K562 (cell line): Measurements from ENCODE around the gene IKBKE. TPM values are rescaled to one million over a fixed set of nuclear protein-coding genes. Genes with fewer than 3 reads are reported as not detected.

Experiments used
- ATAC-seq: fragments of 200-7000 bp; cut with Tn5 transposase; 3 replicates; pipeline ENCODE4 v1.9.1; 2020; ENCODE audit warnings: moderate library complexity
- BruUV-seq: library from RNA; stranded (reverse); fragments of 400-500 nt; replicated peaks from 2 replicates; lab custom pipeline; 2021; lab: Mats Ljungman, UMichigan
- CTCF ChIA-PET: fragments of 300-600 bp; formaldehyde crosslinking; extraction: SDS; loops from one replicate; lab custom pipeline; 2021; ENCODE audit warnings: low intra/inter-chr PET ratio; lab: Yijun Ruan, JAX
- POLR2A ChIA-PET: fragments of 300-600, 350-650 bp; sonication (Branson Sonifier 250); formaldehyde crosslinking; extraction: SDS; loops from one replicate; lab custom pipeline; 2021; ENCODE audit warnings: antibody characterized with exemption, inconsistent platforms; lab: Yijun Ruan, JAX
- DNase-seq, 4 experiments: peaks; one replicate each; pipeline versions ENCODE4 v3.0.0 to v3.0.0-alpha.2; 2011 to 2018; ENCODE audit warnings: low spot score in 3 of 4, mixed read lengths in 3 of 4; ENCODE audit errors: extremely low read depth in 1 of 4
- FAIRE-seq: peaks from 2 replicates; lab custom pipeline; 2011; peaks lifted over from hg19 to GRCh38; lab: Jason Lieb, UNC
- H2AFZ ChIP-seq: 2 replicates; pipeline ENCODE4 v1.6.0; 2011; ENCODE audit warnings: low read depth, low read length, control low read depth, inconsistent platforms
- H3K27ac ChIP-seq: fragments of 200-600 bp; 3 replicates; pipeline ENCODE4 v1.8.0; 2011; ENCODE audit warnings: low read depth, mild to moderate bottlenecking, control low read depth, inconsistent platforms, low read length, moderate library complexity, mixed read lengths; ENCODE audit errors: extremely low read depth
- H3K27me3 ChIP-seq, 2 experiments: fragments of 300-600 bp in 1 of 2; 2 replicates in 1 of 2; 3 replicates in 1 of 2; pipeline versions ENCODE4 v1.6.0 to v1.8.0; 2011; ENCODE audit warnings: inconsistent platforms in 2 of 2, low read length in 2 of 2, mild to moderate bottlenecking in 1 of 2, mixed read lengths in 1 of 2, moderate library complexity in 1 of 2; ENCODE audit not compliant: control insufficient read depth in 2 of 2, insufficient read depth in 2 of 2
- H3K36me3 ChIP-seq: fragments of 300-600 bp; 3 replicates; pipeline ENCODE4 v1.8.0; 2011; ENCODE audit warnings: mild to moderate bottlenecking, low read length, inconsistent platforms; ENCODE audit not compliant: control insufficient read depth, insufficient read depth
- H3K4me1 ChIP-seq, 2 experiments: fragments of 200-600 bp in 1 of 2; replicated peaks in 1 of 2; 2 replicates in 1 of 2; 3 replicates in 1 of 2; pipeline versions ENCODE4 v1.5.1 to v1.8.0; 2011; ENCODE audit warnings: inconsistent platforms in 2 of 2, low read length in 2 of 2, mild to moderate bottlenecking in 1 of 2, mixed read lengths in 1 of 2, moderate library complexity in 1 of 2; ENCODE audit not compliant: control insufficient read depth in 2 of 2, insufficient read depth in 2 of 2
- H3K4me2 ChIP-seq: 2 replicates; pipeline ENCODE4 v1.6.1; 2011; ENCODE audit warnings: low read length, control low read depth, inconsistent platforms, mixed read lengths; ENCODE audit not compliant: insufficient read depth
- H3K4me3 ChIP-seq: fragments of 200-600 bp; sonication (generic), shearing (Covaris generic); 2 replicates; pipeline ENCODE4 v1.5.1; 2016; ENCODE audit warnings: control low read depth, inconsistent platforms
- H3K79me2 ChIP-seq: fragments of 200-600 bp; 3 replicates; pipeline ENCODE4 v1.8.0; 2011; ENCODE audit warnings: low read length, inconsistent platforms; ENCODE audit not compliant: control insufficient read depth, insufficient read depth
- H3K9ac ChIP-seq, 2 experiments: 2 replicates each; pipeline versions ENCODE4 v1.6.0 to v1.6.1; 2011; ENCODE audit warnings: low read depth in 2 of 2, low read length in 2 of 2, control low read depth in 1 of 2, inconsistent platforms in 1 of 2, mild to moderate bottlenecking in 1 of 2, mixed read lengths in 1 of 2; ENCODE audit not compliant: insufficient read depth in 1 of 2
- H3K9me1 ChIP-seq: one replicate; pipeline ENCODE4 v1.6.0; 2011; ENCODE audit warnings: inconsistent platforms, mild to moderate bottlenecking, low read length, moderate library complexity; ENCODE audit not compliant: control insufficient read depth, insufficient read depth
- H3K9me3 ChIP-seq: replicated peaks from 2 replicates; pipeline ENCODE4 v1.5.1; 2011; ENCODE audit warnings: low read depth, low read length, inconsistent platforms; ENCODE audit not compliant: control insufficient read depth, insufficient read depth
- H4K20me1 ChIP-seq: replicated peaks from 2 replicates; pipeline ENCODE4 v1.6.1; 2011; ENCODE audit warnings: low read length, inconsistent platforms, mixed read lengths; ENCODE audit not compliant: control insufficient read depth, insufficient read depth
- CC2D1A ChIP-seq: fragments of 450-650 bp; IDR thresholded peaks from 2 replicates; pipeline ENCODE4 v1.6.1; 2017; ENCODE audit warnings: mild to moderate bottlenecking
- CREM ChIP-seq: IDR thresholded peaks from 2 replicates; pipeline ENCODE4 v1.6.1; 2014; ENCODE audit warnings: antibody characterized with exemption, low read depth
- ELF4 ChIP-seq: fragments of 450-650 bp; formaldehyde crosslinking; IDR thresholded peaks from 2 replicates; pipeline ENCODE4 v1.4.0; 2022; ENCODE audit warnings: missing genetic modification characterization
- EP300 ChIP-seq: IDR thresholded peaks from 2 replicates; pipeline ENCODE4 v1.6.1; 2012; ENCODE audit warnings: low read length, improper control_type of control experiment
- MAZ ChIP-seq, 2 experiments: fragments of 450-650 bp in 1 of 2; sonication (generic) in 1 of 2; formaldehyde crosslinking; IDR thresholded peaks in 1 of 2; conservative IDR thresholded peaks in 1 of 2; 2 replicates each; pipeline versions ENCODE4 v1.4.0 to v1.5.0; 2020; ENCODE audit warnings: mild to moderate bottlenecking in 1 of 2, missing genetic modification reagents in 1 of 2
- NR1H2 ChIP-seq: sonication (generic); formaldehyde crosslinking; IDR thresholded peaks from 2 replicates; pipeline ENCODE4 v1.4.0; 2020; ENCODE audit warnings: mild to moderate bottlenecking, missing genetic modification reagents
- OTX1 ChIP-seq: fragments of 450-650 bp; formaldehyde crosslinking; IDR thresholded peaks from 2 replicates; pipeline ENCODE4 v1.4.0; 2022; ENCODE audit warnings: mild to moderate bottlenecking
- SNIP1 ChIP-seq: fragments of 450-650 bp; IDR thresholded peaks from 2 replicates; pipeline ENCODE4 v1.7.1; 2017; ENCODE audit warnings: low read depth, mild to moderate bottlenecking
- STAG1 ChIP-seq: sonication (generic); formaldehyde crosslinking; IDR thresholded peaks from 2 replicates; pipeline ENCODE4 v1.5.0; 2020; ENCODE audit warnings: missing genetic modification reagents, borderline replicate concordance
- TCF3 ChIP-seq: sonication (generic); formaldehyde crosslinking; IDR thresholded peaks from 2 replicates; pipeline ENCODE4 v1.4.0; 2020; ENCODE audit warnings: mild to moderate bottlenecking, missing genetic modification reagents
- XRCC5 ChIP-seq: fragments of 200-400 bp; formaldehyde crosslinking; IDR thresholded peaks from 2 replicates; pipeline ENCODE4 v1.6.1; 2017; ENCODE audit warnings: low read depth, mild to moderate bottlenecking, low read length
- WGBS: fragments of 100-300 bp; shearing (Covaris generic); methylation state at CpG from one replicate; pipeline ENCODE4 v1.1.6; 2016; ENCODE audit warnings: low coverage, mixed read lengths; ENCODE audit not compliant: insufficient coverage; ENCODE audit errors: missing lambda C conversion rate; 5-methylcytosine and 5-hydroxymethylcytosine counted together
- in situ Hi-C: fragments of 300-500 bp; cut with MboI; formaldehyde crosslinking; loops from 4 replicates; pipeline ENCODE4 v1.15.0; 2018; ENCODE audit warnings: inconsistent platforms, mixed read lengths
- intact Hi-C: fragments of 100-400 bp; cut with micrococcal nuclease; formaldehyde crosslinking; loops from 2 replicates; pipeline ENCODE4 v1.14.2; 2022
- polyA plus RNA-seq, 8 experiments: library from polyadenylated mRNA; depleted of rRNA in 4 of 8; stranded (reverse) in 5 of 8; unstranded in 3 of 8; fragments of >200 nt; fragmentation: Nextera tagmentation in 2 of 8; fragmentation: Illumina TruSeq in 1 of 8; extraction: Ambion mirVana in 2 of 8; extraction: Trizol in 1 of 8; gene quantifications; 2 replicates each; pipeline versions ENCODE4 v1.2.1 to v1.2.3, GENCODE V29; 2011 to 2014; ENCODE audit warnings: inconsistent platforms in 1 of 8, missing spikeins in 1 of 8
- total RNA-seq, 7 experiments: library from RNA; depleted of rRNA in 6 of 7; stranded (reverse); fragments of >200 nt in 6 of 7; fragmentation: Illumina TruSeq in 2 of 7; extraction: Trizol in 2 of 7; gene quantifications; 2 replicates each; pipeline versions ENCODE4 v1.2.1 to v1.2.3, GENCODE V29; 2011 to 2021; ENCODE audit warnings: low replicate concordance in 1 of 7
- TF ChIP-seq, protein P1 (sequence below), 3 experiments: IDR thresholded peaks in 2 of 3; conservative IDR thresholded peaks in 1 of 3; 2 replicates each; pipeline ENCODE4 v1.5.1; 2011 to 2012; ENCODE audit warnings: low read length in 3 of 3, mild to moderate bottlenecking in 3 of 3, control low read depth in 2 of 3, improper control_type of control experiment in 1 of 3, inconsistent platforms in 1 of 3, low read depth in 1 of 3, mixed read lengths in 1 of 3, moderate library complexity in 1 of 3; ENCODE audit not compliant: insufficient read depth in 2 of 3
- TF ChIP-seq, protein P2 (sequence below): fragments of 450-650 bp; formaldehyde crosslinking; IDR thresholded peaks from 2 replicates; pipeline ENCODE4 v1.4.0; 2022; ENCODE audit warnings: missing genetic modification characterization

IKBKE gene
- total and polyA plus RNA-seq, 9 of the 15 experiments (the other 6 are each of a cell fraction or from before 2014, with no cell fraction given): 2.3 to 9.0 (median 4.8) TPM

DNA sequence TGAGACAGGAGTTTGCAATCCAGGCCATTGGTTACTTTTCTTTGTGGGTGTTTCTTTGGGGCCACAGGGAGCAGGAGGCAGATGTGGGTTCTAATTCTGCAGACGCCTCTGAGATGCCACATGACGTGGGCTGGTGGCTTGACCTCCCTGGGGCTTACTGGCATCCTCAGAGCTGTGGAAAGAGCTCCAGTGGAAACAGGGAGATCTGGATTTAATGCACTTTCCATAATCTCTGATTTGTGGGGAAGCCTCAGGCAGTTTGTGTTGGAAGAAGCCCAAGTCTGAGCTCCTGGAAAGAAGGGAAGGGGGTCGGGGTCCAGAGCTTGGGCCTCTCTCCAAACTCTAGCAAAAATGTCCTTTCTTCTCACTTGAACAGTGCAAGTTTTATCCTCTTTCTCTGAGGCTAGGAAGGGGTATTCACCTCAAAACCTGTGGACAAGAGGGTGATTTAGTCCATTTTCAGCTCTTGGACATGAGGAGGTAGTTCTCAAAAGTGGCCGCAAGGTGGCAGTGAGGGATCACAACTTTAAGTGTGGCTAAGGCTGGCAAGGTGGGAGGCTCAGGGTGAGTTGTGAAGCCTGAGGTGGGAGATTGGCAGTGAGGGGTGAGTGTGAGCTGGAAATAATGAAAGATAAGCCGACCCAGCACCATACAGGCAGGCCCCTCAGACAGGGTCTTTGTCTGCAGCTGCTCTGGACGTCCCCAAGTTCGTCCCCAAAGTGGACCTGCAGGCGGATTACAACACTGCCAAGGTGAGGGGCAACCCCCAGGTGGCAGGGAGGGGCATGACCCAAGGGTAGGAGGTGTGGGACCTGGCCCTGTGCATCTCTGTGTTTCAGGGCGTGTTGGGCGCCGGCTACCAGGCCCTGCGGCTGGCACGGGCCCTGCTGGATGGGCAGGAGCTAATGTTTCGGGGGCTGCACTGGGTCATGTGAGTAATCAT lies 9.2 kb downstream of the IKBKE start:
- ChIA-PET POLR2A (interaction anchor here (0.6 to 1.5 kb wide), 5 partner anchors 9 to 133 kb away, joined by 3 to 7 read pairs (median 3); partner anchors contain the start of genes EIF2D and IKBKE), CTCF (interaction anchor here (1.2 to 3.0 kb wide), 2 partner anchors 104 to 432 kb away, joined by 6 to 19 read pairs; no protein-coding TSS in a partner anchor)
- peak; percentile 85 to 88 (median 86) for DNase-seq
- Histone ChIP-seq H4K20me1 (0 out of 2 replicates have a peak, but pooled peaks cover 5% of the 10 kb centered on the region), H2AFZ (no peak overlapping the region), H3K27ac (no peak overlapping the region), H3K9me1 (no peaks in the 10 kb centered on the region), H3K4me2 (no peak overlapping the region), H3K27me3 (peaks cover 18 to 32% of the 10 kb centered on the region in 2 experiments; a peak in 4 of 5 replicates), H3K4me1 (peaks cover 0 to 4% of the 10 kb centered on the region in 2 experiments; a peak in 3 of 5 replicates), H3K36me3 (no peaks in the 10 kb centered on the region), H3K4me3 (no peak overlapping the region), H3K79me2 (no peaks in the 10 kb centered on the region), H3K9me3 (no peaks in the 10 kb centered on the region), H3K9ac (no peak overlapping the region)
- WGBS: 53% methylated on average over 14 of the region's 14 CpGs
- intact Hi-C loops: loop anchor here (5.0 to 10.0 kb wide), 2 partner anchors 433 to 595 kb away; no protein-coding TSS in a partner anchor
- in situ Hi-C loops: no loop called here
- peak; percentile 99 for FAIRE-seq
- BruUV-seq: no TSS peak
- peak; percentile 82 for ATAC-seq
- TF ChIP-seq MAZ (CRISPR knock-in tag; conservative IDR thresholded peaks at IDR 0.05 in 1 of 2, IDR thresholded peaks at IDR 0.05 in 1 of 2) (0 out of 4 replicates have a peak, but pooled peaks of 1 of the 2 experiments have one; percentile 21), CC2D1A (peak; percentile 57; the same call in 1 of the 2 replicates), EP300 (no peak), OTX1 (CRISPR knock-in tag) (0 out of 2 replicates have a peak, but pooled peaks have one; percentile 10), STAG1 (peak; percentile 76; the same call in 1 of the 2 replicates), NR1H2 (CRISPR knock-in tag) (no peak), SNIP1 (no peak), CREM (0 out of 2 replicates have a peak, but pooled peaks have one; percentile 23), ELF4 (CRISPR knock-in tag) (0 out of 2 replicates have a peak, but pooled peaks have one; percentile 40), TCF3 (no peak), XRCC5 (peak; percentile 75; the same call in 1 of the 2 replicates)
- TF ChIP-seq, protein P1, sequence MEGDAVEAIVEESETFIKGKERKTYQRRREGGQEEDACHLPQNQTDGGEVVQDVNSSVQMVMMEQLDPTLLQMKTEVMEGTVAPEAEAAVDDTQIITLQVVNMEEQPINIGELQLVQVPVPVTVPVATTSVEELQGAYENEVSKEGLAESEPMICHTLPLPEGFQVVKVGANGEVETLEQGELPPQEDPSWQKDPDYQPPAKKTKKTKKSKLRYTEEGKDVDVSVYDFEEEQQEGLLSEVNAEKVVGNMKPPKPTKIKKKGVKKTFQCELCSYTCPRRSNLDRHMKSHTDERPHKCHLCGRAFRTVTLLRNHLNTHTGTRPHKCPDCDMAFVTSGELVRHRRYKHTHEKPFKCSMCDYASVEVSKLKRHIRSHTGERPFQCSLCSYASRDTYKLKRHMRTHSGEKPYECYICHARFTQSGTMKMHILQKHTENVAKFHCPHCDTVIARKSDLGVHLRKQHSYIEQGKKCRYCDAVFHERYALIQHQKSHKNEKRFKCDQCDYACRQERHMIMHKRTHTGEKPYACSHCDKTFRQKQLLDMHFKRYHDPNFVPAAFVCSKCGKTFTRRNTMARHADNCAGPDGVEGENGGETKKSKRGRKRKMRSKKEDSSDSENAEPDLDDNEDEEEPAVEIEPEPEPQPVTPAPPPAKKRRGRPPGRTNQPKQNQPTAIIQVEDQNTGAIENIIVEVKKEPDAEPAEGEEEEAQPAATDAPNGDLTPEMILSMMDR (IDR thresholded peaks at IDR 0.05 in 2 of 3, conservative IDR thresholded peaks at IDR 0.05 in 1 of 3; ENCODE audit: insufficient read depth in 2 of 3, low read depth in 1 of 3, low read length in 3 of 3): peak; percentile 86 to 95 (median 91)
- TF ChIP-seq, protein P2, sequence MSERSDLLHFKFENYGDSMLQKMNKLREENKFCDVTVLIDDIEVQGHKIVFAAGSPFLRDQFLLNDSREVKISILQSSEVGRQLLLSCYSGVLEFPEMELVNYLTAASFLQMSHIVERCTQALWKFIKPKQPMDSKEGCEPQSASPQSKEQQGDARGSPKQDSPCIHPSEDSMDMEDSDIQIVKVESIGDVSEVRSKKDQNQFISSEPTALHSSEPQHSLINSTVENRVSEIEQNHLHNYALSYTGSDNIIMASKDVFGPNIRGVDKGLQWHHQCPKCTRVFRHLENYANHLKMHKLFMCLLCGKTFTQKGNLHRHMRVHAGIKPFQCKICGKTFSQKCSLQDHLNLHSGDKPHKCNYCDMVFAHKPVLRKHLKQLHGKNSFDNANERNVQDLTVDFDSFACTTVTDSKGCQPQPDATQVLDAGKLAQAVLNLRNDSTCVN (CRISPR knock-in tag): no peak
